Measurements from ENCODE around the gene ZDHHC19. TPM values are rescaled to one million over a fixed set of nuclear protein-coding genes. Genes with fewer than 3 reads are reported as not detected.

ZDHHC19 gene
- total RNA-seq, 1 donor from 2014 or later: not detected

DNA sequence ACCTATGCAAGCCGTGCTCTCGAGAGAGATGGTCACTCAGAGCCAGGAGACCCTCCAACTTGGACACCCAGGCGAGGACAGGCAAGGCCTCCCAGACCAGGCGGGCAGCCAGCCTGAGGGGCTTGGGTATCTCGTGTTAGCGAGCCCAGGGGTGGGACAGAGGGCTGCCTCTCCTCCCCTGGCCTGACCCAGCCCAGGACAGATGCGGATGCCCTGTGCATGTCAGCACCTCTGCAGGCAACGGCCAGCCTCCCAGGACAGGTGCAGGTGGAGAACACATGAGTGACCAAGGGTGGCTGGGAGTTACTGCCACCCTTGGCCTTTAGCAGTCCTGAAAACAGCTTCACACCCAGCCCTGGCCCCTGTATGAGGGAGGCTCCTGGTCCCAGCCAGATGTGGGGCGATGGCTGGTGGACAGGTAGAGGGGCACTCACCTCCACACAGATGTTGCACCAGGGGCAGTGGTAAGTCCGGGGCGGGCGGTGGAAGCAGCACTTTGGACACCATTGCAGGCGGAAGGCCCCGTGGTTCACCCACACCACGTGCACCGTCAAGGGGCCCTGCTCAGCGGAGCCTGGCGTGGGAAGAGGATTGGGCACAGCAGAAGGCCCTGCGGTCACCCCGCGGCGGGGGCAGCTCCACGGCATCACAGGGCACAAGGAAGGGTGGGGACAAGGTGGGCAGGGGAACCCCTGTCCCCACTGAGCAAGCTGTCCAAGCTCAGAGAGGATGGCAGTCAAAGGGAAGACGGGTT lies 2.1 kb downstream of the ZDHHC19 start:
- Histone ChIP-seq H3K4me2 (ENCODE audit: low read length) (no peak overlapping the region), H3K4me1 (ENCODE audit: insufficient read depth, low read length) (no peaks in the 10 kb centered on the region), H3K27me3 (ENCODE audit: insufficient read depth, low read length) (peaks cover 4% of the 10 kb centered on the region), H3K36me3 (ENCODE audit: insufficient read depth, low read length) (no peaks in the 10 kb centered on the region), H3K4me3 (ENCODE audit: insufficient read depth, low read depth, low read length) (no peak overlapping the region), H3K79me2 (ENCODE audit: insufficient read depth, low read length) (no peaks in the 10 kb centered on the region), H3K27ac (ENCODE audit: low read depth, low read length) (no peak overlapping the region), H3K9ac (ENCODE audit: low read length) (no peak overlapping the region), H2AFZ (ENCODE audit: low read depth, low read length) (no peak overlapping the region), H4K20me1 (ENCODE audit: insufficient read depth, low read length) (no peaks in the 10 kb centered on the region), H3K9me3 (ENCODE audit: insufficient read depth, low read depth, low read length) (no peaks in the 10 kb centered on the region)
- H3K9me3 Mint-ChIP-seq (ENCODE audit: unreplicated experiment): peaks cover 4% of the 10 kb centered on the region
- peaks cover 7% of the 10 kb centered on the region for H3K36me3 Mint-ChIP-seq (ENCODE audit: low read depth, unreplicated experiment)
- no peaks in the 10 kb centered on the region for H3K4me1 Mint-ChIP-seq (ENCODE audit: low read depth, unreplicated experiment)
- DNase-seq (ENCODE audit: low read depth) (no peak), FAIRE-seq (no peak)
- no peak overlapping the region for H3K4me3 Mint-ChIP-seq (ENCODE audit: unreplicated experiment)
- H3K27ac Mint-ChIP-seq (ENCODE audit: unreplicated experiment): no peak overlapping the region
- H3K27me3 Mint-ChIP-seq (ENCODE audit: low read depth, unreplicated experiment): peaks cover 20% of the 10 kb centered on the region
- TF ChIP-seq, protein P1, sequence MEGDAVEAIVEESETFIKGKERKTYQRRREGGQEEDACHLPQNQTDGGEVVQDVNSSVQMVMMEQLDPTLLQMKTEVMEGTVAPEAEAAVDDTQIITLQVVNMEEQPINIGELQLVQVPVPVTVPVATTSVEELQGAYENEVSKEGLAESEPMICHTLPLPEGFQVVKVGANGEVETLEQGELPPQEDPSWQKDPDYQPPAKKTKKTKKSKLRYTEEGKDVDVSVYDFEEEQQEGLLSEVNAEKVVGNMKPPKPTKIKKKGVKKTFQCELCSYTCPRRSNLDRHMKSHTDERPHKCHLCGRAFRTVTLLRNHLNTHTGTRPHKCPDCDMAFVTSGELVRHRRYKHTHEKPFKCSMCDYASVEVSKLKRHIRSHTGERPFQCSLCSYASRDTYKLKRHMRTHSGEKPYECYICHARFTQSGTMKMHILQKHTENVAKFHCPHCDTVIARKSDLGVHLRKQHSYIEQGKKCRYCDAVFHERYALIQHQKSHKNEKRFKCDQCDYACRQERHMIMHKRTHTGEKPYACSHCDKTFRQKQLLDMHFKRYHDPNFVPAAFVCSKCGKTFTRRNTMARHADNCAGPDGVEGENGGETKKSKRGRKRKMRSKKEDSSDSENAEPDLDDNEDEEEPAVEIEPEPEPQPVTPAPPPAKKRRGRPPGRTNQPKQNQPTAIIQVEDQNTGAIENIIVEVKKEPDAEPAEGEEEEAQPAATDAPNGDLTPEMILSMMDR (IDR thresholded peaks at IDR 0.05; ENCODE audit: insufficient read depth, low read depth, low read length): no peak
- TF ChIP-seq EZH2 (IDR thresholded peaks at IDR 0.05; ENCODE audit: insufficient read depth, low read length): no peak

DNA sequence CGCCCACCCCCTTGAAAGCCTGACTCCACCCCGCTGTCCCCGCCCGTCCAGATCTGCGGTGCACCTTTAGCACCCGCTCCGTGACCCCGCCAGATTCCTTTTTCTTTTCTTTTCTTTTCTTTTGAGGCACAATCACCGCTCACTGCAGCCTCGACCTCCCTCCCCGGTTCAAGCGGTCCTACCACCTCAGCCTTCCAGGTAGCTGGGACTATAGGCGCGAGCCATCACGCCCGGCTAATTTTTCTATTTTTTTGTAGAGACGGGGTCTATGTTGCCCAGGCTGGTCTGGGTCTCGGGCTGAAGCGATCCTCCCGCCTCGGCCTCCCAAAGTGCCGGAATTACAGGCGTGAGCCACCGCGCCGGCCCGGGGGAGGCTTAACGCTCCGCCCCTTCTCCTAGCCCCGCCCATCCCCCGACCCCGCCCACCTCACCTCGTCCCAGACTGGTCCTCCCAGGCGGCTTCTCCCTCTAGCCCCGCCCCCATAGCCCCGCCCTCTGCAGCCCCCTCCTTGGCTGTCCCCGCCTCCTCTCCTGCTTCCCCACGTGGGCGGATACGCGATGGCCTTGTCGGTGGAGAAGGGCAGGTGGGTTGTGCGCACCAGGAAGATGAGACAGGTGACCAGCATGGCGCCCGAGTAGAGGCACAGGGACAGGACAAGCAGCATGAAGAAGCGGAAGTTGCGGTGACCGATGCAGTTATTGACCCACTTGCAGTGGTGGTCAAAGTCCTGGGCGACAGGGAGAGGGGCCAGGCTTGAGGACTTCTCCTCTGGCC lies 3.2 kb downstream of the ZDHHC19 start:
- Histone ChIP-seq H3K79me2 (ENCODE audit: insufficient read depth, low read length) (no peaks in the 10 kb centered on the region), H3K27ac (ENCODE audit: low read depth, low read length) (no peak overlapping the region), H3K36me3 (ENCODE audit: insufficient read depth, low read length) (no peaks in the 10 kb centered on the region), H3K27me3 (ENCODE audit: insufficient read depth, low read length) (peaks cover 4% of the 10 kb centered on the region), H2AFZ (ENCODE audit: low read depth, low read length) (peak overlapping the region; percentile 41), H3K4me3 (ENCODE audit: insufficient read depth, low read depth, low read length) (peak overlapping the region; percentile 44), H3K4me1 (ENCODE audit: insufficient read depth, low read length) (no peaks in the 10 kb centered on the region), H3K9ac (ENCODE audit: low read length) (no peak overlapping the region), H4K20me1 (ENCODE audit: insufficient read depth, low read length) (no peaks in the 10 kb centered on the region), H3K9me3 (ENCODE audit: insufficient read depth, low read depth, low read length) (no peaks in the 10 kb centered on the region), H3K4me2 (ENCODE audit: low read length) (peak overlapping the region; percentile 82)
- FAIRE-seq (no peak), DNase-seq (ENCODE audit: low read depth) (no peak)
- H3K4me1 Mint-ChIP-seq (ENCODE audit: low read depth, unreplicated experiment): no peaks in the 10 kb centered on the region
- peaks cover 28% of the 10 kb centered on the region for H3K27me3 Mint-ChIP-seq (ENCODE audit: low read depth, unreplicated experiment)
- peaks cover 4% of the 10 kb centered on the region for H3K9me3 Mint-ChIP-seq (ENCODE audit: unreplicated experiment)
- H3K27ac Mint-ChIP-seq (ENCODE audit: unreplicated experiment): no peak overlapping the region
- TF ChIP-seq, protein P1 (IDR thresholded peaks at IDR 0.05; ENCODE audit: insufficient read depth, low read depth, low read length): no peak
- no peak for TF ChIP-seq EZH2 (IDR thresholded peaks at IDR 0.05; ENCODE audit: insufficient read depth, low read length)
- no peak overlapping the region for H3K4me3 Mint-ChIP-seq (ENCODE audit: unreplicated experiment)
- peaks cover 5% of the 10 kb centered on the region for H3K36me3 Mint-ChIP-seq (ENCODE audit: low read depth, unreplicated experiment)

All from astrocyte (in vitro differentiated cells and primary cell).